Measurements from ENCODE around the gene TNS3.

The TNS3 gene

DNA sequence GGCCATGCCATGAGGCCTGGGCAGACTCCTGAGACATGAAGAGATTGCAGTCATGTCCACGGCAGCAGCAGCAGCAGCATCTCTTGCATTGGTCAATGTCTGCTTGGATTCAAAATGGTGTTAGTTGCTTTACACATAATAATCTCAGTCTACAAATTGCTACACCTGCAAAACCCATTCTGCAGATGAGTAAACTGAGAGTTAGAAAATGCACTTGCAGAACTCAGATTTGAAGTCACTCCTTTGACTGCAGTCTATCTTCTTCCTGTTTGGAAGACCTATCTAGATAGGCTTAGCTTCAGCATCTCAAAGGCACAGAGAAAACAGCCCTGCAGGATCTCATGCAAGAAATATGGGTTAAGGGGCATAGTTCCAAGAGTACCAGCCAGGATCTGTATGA is 350.3 kb downstream of the TNS3 start:
- DNase-seq = no peak

DNA sequence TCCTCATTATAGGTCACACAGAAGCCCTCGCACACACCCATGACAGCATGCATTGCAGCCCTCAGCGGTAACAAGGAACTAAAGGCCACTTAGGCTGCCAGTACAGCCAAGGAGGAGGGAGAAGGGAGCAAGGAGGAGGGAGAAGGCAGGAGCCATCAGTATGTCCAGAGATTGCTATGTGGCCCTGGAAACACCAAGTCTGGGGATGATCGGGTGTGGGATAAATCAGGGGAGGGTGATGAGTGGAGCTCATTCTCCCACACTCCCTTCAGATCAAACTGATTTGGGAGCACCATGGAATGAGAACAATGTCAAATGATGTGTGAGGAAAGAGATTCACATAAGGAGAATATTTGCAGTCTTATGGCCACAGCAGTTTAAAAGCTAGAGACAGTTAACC is 350.9 kb downstream of the TNS3 start:
- DNase-seq = no peak

DNA sequence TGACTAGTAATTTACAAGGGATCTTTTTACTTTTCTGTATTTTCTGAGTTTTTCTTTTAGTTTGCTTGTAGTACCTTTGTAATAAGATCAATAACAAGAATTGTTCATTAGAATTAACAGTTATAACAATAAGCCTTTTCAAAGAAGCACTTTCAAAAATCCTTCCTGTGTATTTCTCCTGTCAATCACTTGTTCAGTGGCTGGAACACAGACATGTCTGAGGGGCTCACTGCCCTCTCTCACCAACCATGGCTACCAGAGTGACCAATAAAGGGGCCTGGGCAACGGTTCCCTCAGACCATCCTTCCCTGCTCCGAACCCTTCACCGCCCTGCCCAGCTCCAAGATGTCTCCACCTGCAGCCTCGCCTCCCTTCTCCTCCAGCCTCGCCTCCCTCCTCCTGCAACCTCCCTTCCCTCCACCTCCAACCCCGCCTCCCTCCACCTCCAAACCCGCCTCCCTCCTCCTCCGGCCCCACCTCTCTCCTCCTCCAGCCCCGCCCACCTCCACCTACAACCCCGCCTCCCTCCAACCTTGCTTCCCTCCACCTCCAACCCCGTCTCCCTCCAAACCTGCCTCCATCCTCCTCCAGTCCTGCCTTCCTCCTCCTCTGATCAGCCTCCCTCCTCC is 353.4 kb downstream of the TNS3 start:
- no peak for DNase-seq

DNA sequence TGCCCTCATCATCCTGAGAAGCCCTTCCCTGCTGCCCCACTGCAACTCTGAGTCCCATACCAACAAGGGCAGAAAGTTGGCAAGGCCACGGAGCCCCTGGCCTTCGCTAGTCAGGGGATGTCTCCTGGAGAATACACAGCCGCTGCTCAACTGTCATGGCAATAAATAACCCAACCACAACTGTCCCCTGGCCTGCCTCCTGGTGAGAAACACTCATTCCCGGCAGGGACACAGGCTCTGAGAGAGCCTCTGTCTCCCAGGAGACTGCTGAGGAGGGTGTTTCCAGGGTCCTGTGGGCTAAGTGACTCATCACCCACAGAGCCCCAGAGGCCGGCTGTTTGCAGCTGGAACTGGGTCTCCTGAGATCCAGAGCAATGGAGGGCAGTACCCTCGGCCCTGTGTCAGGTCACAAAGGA is 354.1 kb downstream of the TNS3 start:
- no peak for DNase-seq

DNA sequence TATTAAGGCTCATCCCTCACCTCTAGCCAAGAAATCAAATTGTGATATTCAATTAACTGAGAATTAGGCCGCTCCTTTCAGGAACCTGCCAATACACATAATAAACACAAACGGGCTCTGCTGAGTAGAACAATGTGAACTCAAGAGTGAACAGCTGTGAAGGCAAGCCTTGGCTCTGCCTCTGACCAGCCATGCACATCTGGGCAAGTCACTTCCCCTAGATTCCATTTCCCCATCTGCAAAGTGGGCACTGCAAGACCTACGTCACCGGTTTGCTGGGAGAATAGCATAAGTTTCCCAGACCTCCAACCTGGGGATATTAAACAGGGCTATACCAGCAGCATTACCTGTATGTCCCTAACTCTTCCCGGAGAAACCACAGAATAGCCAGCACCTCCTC is 355.2 kb downstream of the TNS3 start:
- DNase-seq = no peak

DNA sequence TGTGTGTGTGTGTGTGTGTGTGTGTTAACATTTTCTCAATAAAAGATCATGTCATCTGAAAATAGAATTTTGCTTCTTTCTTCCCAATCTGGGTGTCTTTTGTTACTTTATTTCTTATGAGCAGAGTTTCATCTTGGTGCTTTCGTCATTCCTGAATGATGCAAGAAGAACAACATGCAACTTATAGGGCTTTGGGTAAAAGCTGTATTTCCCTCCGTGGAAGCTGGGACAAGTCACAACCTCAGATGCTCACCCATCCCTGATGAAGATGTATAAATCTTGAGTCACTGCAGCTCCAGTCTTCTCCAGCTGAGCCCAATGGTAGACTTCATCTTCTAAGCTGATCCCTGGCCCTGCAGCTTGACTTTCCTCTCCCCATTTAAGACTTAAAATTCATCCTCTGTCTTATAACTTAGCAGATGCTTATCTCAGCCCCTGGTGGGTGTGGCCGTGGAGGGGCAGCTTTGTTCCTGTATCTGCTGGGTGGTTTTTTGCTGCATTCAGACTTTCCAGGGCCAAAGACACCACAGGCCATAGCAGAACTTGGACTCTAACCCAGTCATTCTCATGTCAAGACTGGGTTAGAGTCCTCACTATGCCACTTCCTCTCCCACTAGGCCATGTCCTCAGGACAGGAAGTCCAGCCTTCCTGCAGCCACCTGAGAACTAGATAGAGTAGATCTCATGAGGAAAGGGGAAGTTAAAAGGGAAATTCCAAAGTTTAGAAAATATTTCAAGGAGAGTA is 356.4 kb downstream of the TNS3 start:
- no peak for DNase-seq

All from DMS153 (cell line).